ENCODE data around the gene PLA2G2D.

DNA sequence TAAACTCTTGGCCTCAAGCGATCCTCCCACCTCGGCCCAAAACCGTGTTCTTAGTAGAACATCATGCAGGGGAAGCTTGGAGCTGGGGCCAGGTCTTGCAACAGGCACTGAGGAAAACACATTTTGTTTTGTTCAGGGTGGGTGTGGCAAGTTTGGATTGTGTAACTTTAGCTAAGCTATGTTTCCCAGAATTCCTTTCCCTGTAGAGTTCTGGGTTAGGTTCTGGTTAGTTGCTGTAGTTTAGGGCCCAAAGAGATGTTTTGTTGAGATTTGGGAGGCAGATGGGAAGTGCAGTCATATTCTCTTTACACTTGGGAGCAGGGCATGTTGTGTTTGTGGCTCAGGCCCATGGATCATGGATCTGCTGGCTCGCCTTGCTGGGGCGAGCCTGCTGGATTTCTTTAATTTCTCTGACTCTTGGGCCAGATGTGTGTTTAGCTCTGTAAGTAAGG is 25.4 kb downstream of the PLA2G2D start:
- TF ChIP-seq ZNF713 (CRISPR knock-in tag; IDR thresholded peaks at IDR 0.05): no peak
- no peak for TF ChIP-seq ESRRA (CRISPR knock-in tag; IDR thresholded peaks at IDR 0.05; ENCODE audit: low read depth)
- TF ChIP-seq MTA3 (CRISPR knock-in tag; IDR thresholded peaks at IDR 0.05): no peak
- no peak for TF ChIP-seq ZNF530 (CRISPR knock-in tag; IDR thresholded peaks at IDR 0.05; ENCODE audit: low read depth)
- no peak for TF ChIP-seq NR2C2 (CRISPR knock-in tag; IDR thresholded peaks at IDR 0.05; ENCODE audit: borderline replicate concordance)
- no peak for TF ChIP-seq CREM (IDR thresholded peaks at IDR 0.05)
- no peak for TF ChIP-seq CREM (CRISPR knock-in tag; IDR thresholded peaks at IDR 0.05)
- TF ChIP-seq, protein P1, sequence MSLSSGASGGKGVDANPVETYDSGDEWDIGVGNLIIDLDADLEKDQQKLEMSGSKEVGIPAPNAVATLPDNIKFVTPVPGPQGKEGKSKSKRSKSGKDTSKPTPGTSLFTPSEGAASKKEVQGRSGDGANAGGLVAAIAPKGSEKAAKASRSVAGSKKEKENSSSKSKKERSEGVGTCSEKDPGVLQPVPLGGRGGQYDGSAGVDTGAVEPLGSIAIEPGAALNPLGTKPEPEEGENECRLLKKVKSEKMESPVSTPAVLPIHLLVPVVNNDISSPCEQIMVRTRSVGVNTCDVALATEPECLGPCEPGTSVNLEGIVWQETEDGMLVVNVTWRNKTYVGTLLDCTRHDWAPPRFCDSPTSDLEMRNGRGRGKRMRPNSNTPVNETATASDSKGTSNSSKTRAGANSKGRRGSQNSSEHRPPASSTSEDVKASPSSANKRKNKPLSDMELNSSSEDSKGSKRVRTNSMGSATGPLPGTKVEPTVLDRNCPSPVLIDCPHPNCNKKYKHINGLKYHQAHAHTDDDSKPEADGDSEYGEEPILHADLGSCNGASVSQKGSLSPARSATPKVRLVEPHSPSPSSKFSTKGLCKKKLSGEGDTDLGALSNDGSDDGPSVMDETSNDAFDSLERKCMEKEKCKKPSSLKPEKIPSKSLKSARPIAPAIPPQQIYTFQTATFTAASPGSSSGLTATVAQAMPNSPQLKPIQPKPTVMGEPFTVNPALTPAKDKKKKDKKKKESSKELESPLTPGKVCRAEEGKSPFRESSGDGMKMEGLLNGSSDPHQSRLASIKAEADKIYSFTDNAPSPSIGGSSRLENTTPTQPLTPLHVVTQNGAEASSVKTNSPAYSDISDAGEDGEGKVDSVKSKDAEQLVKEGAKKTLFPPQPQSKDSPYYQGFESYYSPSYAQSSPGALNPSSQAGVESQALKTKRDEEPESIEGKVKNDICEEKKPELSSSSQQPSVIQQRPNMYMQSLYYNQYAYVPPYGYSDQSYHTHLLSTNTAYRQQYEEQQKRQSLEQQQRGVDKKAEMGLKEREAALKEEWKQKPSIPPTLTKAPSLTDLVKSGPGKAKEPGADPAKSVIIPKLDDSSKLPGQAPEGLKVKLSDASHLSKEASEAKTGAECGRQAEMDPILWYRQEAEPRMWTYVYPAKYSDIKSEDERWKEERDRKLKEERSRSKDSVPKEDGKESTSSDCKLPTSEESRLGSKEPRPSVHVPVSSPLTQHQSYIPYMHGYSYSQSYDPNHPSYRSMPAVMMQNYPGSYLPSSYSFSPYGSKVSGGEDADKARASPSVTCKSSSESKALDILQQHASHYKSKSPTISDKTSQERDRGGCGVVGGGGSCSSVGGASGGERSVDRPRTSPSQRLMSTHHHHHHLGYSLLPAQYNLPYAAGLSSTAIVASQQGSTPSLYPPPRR (CRISPR knock-in tag; IDR thresholded peaks at IDR 0.05; ENCODE audit: borderline replicate concordance): no peak
- no peak for TF ChIP-seq ZBTB21 (CRISPR knock-in tag; IDR thresholded peaks at IDR 0.05)
- TF ChIP-seq NFE2L2 (IDR thresholded peaks at IDR 0.05; ENCODE audit: low read length): no peak
- TF ChIP-seq, protein P2, sequence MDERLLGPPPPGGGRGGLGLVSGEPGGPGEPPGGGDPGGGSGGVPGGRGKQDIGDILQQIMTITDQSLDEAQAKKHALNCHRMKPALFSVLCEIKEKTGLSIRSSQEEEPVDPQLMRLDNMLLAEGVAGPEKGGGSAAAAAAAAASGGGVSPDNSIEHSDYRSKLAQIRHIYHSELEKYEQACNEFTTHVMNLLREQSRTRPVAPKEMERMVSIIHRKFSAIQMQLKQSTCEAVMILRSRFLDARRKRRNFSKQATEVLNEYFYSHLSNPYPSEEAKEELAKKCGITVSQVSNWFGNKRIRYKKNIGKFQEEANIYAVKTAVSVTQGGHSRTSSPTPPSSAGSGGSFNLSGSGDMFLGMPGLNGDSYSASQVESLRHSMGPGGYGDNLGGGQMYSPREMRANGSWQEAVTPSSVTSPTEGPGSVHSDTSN (CRISPR knock-in tag; IDR thresholded peaks at IDR 0.05): no peak
- TF ChIP-seq KDM1A (CRISPR knock-in tag; IDR thresholded peaks at IDR 0.05): no peak
- no peak for TF ChIP-seq ZNF776 (CRISPR knock-in tag; IDR thresholded peaks at IDR 0.05)
